Epidermal melanocyte (primary cell): ENCODE data around the gene WNT2.
"Not testable (repeated sequence)": the region's sequence is repeated elsewhere in the genome, so short reads cannot be mapped to it uniquely, and the experiment has no call there.

Experiments
- DNase-seq: peaks from one replicate; pipeline ENCODE4 v3.0.0; 2011; ENCODE audit warnings: low spot score; ENCODE audit not compliant: insufficient read length

The WNT2 gene

GRCh38 chr7:117308891-117309290 is 14.0 kb downstream of the WNT2 start:
- DNase-seq, result no peak

- DNase-seq, result no peak
These were observed 20.5 kb downstream of the WNT2 start for GRCh38 chr7:117302396-117302795.

- DNase-seq, result not testable (repeated sequence)
These were observed 22.4 kb downstream of the WNT2 start for GRCh38 chr7:117300506-117300905.

GRCh38 chr7:117297606-117298005 is 25.3 kb downstream of the WNT2 start:
- DNase-seq, result no peak

- no peak for DNase-seq
These were observed 26.8 kb downstream of the WNT2 start for GRCh38 chr7:117296066-117296465.

- no peak for DNase-seq
These were observed 37.0 kb downstream of the WNT2 start for GRCh38 chr7:117285826-117286225.

- DNase-seq, result no peak
These were observed 38.2 kb downstream of the WNT2 start for GRCh38 chr7:117284692-117285091.

- DNase-seq, result no peak
These were observed 39.1 kb downstream of the WNT2 start for GRCh38 chr7:117283779-117284178.

- DNase-seq, result peak; percentile 30
These were observed 39.5 kb downstream of the WNT2 start for GRCh38 chr7:117283371-117283770.

- DNase-seq, result no peak
These were observed 40.5 kb downstream of the WNT2 start for GRCh38 chr7:117282239-117282812.

- no peak for DNase-seq
These were observed 41.3 kb downstream of the WNT2 start for GRCh38 chr7:117281562-117281961.

GRCh38 chr7:117279931-117280557 is 42.8 kb downstream of the WNT2 start:
- no peak for DNase-seq

- DNase-seq, result no peak
These were observed 43.7 kb downstream of the WNT2 start for GRCh38 chr7:117279203-117279602.

GRCh38 chr7:117278040-117278439 is 44.8 kb downstream of the WNT2 start:
- no peak for DNase-seq

- DNase-seq, result no peak
These were observed 45.3 kb downstream of the WNT2 start for GRCh38 chr7:117277576-117277975.

- DNase-seq, result no peak
These were observed 47.9 kb downstream of the WNT2 start for GRCh38 chr7:117274951-117275350.

GRCh38 chr7:117273814-117274225 is 49.0 kb downstream of the WNT2 start:
- DNase-seq, result no peak

- DNase-seq, result no peak
These were observed 49.5 kb downstream of the WNT2 start for GRCh38 chr7:117273325-117273724.

GRCh38 chr7:117272017-117272759 is 50.7 kb downstream of the WNT2 start:
- DNase-seq, result no peak

- no peak for DNase-seq
These were observed 51.3 kb downstream of the WNT2 start for GRCh38 chr7:117271566-117271965.

- no peak for DNase-seq
These were observed 52.5 kb downstream of the WNT2 start for GRCh38 chr7:117270371-117270770.

- DNase-seq, result no peak
These were observed 53.0 kb downstream of the WNT2 start for GRCh38 chr7:117269886-117270285.

GRCh38 chr7:117269417-117269816 is 53.4 kb downstream of the WNT2 start:
- no peak for DNase-seq
